Measurements from ENCODE around the gene SCAMP5.

The SCAMP5 gene

GRCh38 chr15:75037685-75038084 is 42.3 kb downstream of the SCAMP5 start:
- TF ChIP-seq GATA1 (IDR thresholded peaks at IDR 0.05; ENCODE audit: low read depth, low read length) (no peak), POLR2A (IDR thresholded peaks at IDR 0.05; ENCODE audit: low read length) (no peak)
- DNase-seq, result no peak

- DNase-seq, result no peak
- TF ChIP-seq GATA1 (IDR thresholded peaks at IDR 0.05; ENCODE audit: low read depth, low read length) (no peak), POLR2A (IDR thresholded peaks at IDR 0.05; ENCODE audit: low read length) (no peak)
Measured at GRCh38 chr15:75038231-75038630, 42.9 kb downstream of the SCAMP5 start.

- TF ChIP-seq POLR2A (IDR thresholded peaks at IDR 0.05; ENCODE audit: low read length) (no peak), GATA1 (IDR thresholded peaks at IDR 0.05; ENCODE audit: low read depth, low read length) (no peak)
- peak; percentile 90 to 92 for DNase-seq
Measured at GRCh38 chr15:75042730-75043508, 47.6 kb downstream of the SCAMP5 start.

DNA sequence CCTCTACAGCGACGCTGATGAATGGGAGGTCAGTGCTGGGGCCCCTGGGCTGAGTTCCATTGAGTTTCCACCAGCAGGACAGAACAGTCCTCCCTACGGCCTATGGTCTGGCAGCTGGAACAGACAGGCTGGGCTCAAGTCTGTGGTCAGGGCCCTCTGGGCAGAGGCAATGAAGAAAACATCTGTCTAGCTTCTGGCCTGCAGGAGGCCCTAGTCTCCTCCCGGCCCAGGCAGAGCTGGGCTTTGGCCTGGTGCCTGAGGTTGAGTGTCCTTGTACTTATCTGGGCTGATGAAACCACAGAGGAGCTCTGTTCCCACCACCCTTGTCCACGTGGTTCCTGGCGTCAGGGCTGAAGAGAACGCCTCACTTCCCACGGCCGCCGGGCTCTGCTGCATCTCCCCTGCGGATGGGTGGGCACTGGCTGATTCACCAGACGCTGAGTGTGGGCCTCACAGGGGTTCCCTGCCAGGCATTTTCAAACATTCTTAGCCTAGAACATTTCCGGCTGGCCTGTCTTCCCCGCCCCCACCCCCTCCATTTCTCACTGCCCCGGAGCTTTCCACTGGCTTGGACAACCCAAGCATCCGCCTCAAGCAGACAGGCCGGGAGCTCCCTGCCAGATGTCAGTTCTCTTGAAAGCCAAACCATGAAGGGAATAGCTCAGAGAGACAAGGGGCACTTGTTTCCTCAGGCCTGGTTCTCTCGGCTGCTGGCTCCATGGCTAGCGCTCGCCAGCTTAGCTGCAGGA is 48.3 kb downstream of the SCAMP5 start:
- TF ChIP-seq POLR2A (IDR thresholded peaks at IDR 0.05; ENCODE audit: low read length), result peak; percentile 52
- TF ChIP-seq GATA1 (IDR thresholded peaks at IDR 0.05; ENCODE audit: low read depth, low read length), result no peak
- peak; percentile 95 to 96 for DNase-seq

GRCh38 chr15:75044258-75044878 is 49.0 kb downstream of the SCAMP5 start:
- DNase-seq, result no peak
- TF ChIP-seq POLR2A (IDR thresholded peaks at IDR 0.05; ENCODE audit: low read length), result no peak
- no peak for TF ChIP-seq GATA1 (IDR thresholded peaks at IDR 0.05; ENCODE audit: low read depth, low read length)

DNA sequence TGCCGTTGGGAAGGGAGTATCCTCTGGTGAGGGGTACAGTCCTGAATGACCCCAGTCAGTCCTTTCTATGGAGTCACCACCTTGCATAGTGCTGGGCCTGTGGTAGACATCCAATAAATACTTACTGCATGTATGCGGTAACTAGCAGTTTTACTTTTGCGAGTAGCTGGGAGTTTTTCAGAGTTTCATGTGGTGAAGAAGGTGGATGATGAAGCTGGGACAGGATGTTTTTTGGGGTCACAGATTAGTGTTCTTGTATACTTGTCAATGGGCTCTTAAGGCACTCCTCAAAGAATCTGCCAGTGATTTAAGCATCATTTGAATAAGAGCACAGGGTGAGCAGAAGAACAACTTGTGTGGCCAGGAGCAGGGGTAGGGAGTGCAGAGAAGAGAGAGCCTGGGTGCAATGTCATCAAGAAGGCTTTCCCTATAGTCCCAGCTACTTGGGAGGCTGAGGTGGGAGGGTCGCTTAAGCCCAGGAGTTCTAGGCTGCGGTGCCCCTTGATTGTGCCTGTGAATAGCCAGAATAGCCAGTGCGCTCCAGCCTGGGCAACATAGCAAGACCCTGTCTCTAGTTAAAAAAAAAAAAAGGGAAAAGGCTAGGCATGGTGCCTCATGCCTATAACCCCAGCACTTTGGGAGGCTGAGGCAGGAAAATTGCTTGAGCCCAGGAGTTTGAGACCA is 50.1 kb downstream of the SCAMP5 start:
- DNase-seq, result no peak
- TF ChIP-seq GATA1 (IDR thresholded peaks at IDR 0.05; ENCODE audit: low read depth, low read length) (no peak), POLR2A (IDR thresholded peaks at IDR 0.05; ENCODE audit: low read length) (no peak)

GRCh38 chr15:75048394-75048793 is 53.0 kb downstream of the SCAMP5 start:
- DNase-seq, result no peak
- TF ChIP-seq POLR2A (IDR thresholded peaks at IDR 0.05; ENCODE audit: low read length) (no peak), GATA1 (IDR thresholded peaks at IDR 0.05; ENCODE audit: low read depth, low read length) (no peak)

DNA sequence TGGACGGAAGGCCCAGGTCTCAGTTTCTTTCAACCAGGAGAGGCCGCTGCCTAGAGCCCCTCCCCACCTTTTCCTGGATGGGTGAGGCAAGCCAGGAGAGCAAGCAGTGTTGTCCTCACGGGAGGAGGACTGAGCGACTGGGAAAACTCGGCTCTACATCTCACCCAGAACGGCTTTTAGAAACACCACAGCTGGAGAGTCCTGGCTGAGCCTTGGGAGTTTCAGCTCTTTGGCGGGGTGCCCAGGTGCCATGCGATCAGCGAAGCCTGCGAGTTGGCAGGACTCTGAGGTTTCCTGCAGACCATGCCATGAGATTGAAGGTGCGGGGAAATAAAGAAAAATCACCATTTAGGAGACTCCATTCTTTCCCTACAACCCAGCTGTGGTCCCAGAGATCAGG is 54.0 kb downstream of the SCAMP5 start:
- no peak for TF ChIP-seq POLR2A (IDR thresholded peaks at IDR 0.05; ENCODE audit: low read length)
- no peak for TF ChIP-seq GATA1 (IDR thresholded peaks at IDR 0.05; ENCODE audit: low read depth, low read length)
- no peak for DNase-seq

- TF ChIP-seq POLR2A (IDR thresholded peaks at IDR 0.05; ENCODE audit: low read length) (no peak), GATA1 (IDR thresholded peaks at IDR 0.05; ENCODE audit: low read depth, low read length) (no peak)
Measured at GRCh38 chr15:75050283-75050682, 54.9 kb downstream of the SCAMP5 start.

GRCh38 chr15:75051191-75051608 is 55.8 kb downstream of the SCAMP5 start:
- DNase-seq, result no peak
- TF ChIP-seq POLR2A (IDR thresholded peaks at IDR 0.05; ENCODE audit: low read length), result no peak
- no peak for TF ChIP-seq GATA1 (IDR thresholded peaks at IDR 0.05; ENCODE audit: low read depth, low read length)

More at GRCh38 chr15:75050283-75050682, 54.9 kb downstream of the SCAMP5 start:
- DNase-seq, result no peak

DNA sequence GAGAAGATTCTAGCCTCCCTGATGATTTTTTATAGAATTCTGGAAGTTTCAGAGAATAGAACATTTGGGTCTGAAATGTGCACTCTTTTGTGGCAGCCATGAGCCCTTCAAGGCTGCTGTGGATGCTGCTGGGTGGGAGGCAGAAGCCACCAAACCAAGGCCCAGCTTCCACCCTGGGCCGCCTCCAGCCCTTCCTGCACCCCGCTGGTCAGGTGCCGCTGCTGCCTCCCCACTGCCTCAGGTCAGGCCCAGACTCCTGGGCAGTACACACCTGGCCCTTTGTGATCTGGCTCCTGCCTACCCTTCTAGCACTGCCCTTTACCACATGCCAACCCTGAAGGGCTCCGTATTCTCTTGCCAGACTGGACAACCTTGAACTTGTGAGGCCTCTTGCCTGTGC is 56.3 kb downstream of the SCAMP5 start:
- no peak for TF ChIP-seq GATA1 (IDR thresholded peaks at IDR 0.05; ENCODE audit: low read depth, low read length)
- TF ChIP-seq POLR2A (IDR thresholded peaks at IDR 0.05; ENCODE audit: low read length), result no peak

GRCh38 chr15:75052972-75053747 is 57.8 kb downstream of the SCAMP5 start:
- no peak for TF ChIP-seq GATA1 (IDR thresholded peaks at IDR 0.05; ENCODE audit: low read depth, low read length)
- TF ChIP-seq POLR2A (IDR thresholded peaks at IDR 0.05; ENCODE audit: low read length), result no peak
- DNase-seq, result no peak

More for the DNA sequence above, 56.3 kb downstream of the SCAMP5 start:
- no peak for DNase-seq

- no peak for DNase-seq
- no peak for TF ChIP-seq GATA1 (IDR thresholded peaks at IDR 0.05; ENCODE audit: low read depth, low read length)
- no peak for TF ChIP-seq POLR2A (IDR thresholded peaks at IDR 0.05; ENCODE audit: low read length)
Measured at GRCh38 chr15:75053748-75054125, 58.4 kb downstream of the SCAMP5 start.

Data from erythroblast (primary cell).